K562 (cell line): ENCODE results near the gene NRG2. TPM values are rescaled to one million over a fixed set of nuclear protein-coding genes. Genes with fewer than 3 reads are reported as not detected.

Experiments
- ATAC-seq: fragments of 200-7000 bp; cut with Tn5 transposase; 3 replicates; pipeline ENCODE4 v1.9.1; 2020; ENCODE audit warnings: moderate library complexity
- BruUV-seq: library from RNA; stranded (reverse); fragments of 400-500 nt; replicated peaks from 2 replicates; lab custom pipeline; 2021; lab: Mats Ljungman, UMichigan
- CTCF ChIA-PET: fragments of 300-600 bp; formaldehyde crosslinking; extraction: SDS; loops from one replicate; lab custom pipeline; 2021; ENCODE audit warnings: low intra/inter-chr PET ratio; lab: Yijun Ruan, JAX
- POLR2A ChIA-PET: fragments of 300-600, 350-650 bp; sonication (Branson Sonifier 250); formaldehyde crosslinking; extraction: SDS; loops from one replicate; lab custom pipeline; 2021; ENCODE audit warnings: antibody characterized with exemption, inconsistent platforms; lab: Yijun Ruan, JAX
- DNase-seq, 4 experiments: peaks; one replicate each; pipeline versions ENCODE4 v3.0.0 to v3.0.0-alpha.2; 2011 to 2018; ENCODE audit warnings: low spot score in 3 of 4, mixed read lengths in 3 of 4; ENCODE audit errors: extremely low read depth in 1 of 4
- FAIRE-seq: peaks from 2 replicates; lab custom pipeline; 2011; peaks lifted over from hg19 to GRCh38; lab: Jason Lieb, UNC
- H2AFZ ChIP-seq: 2 replicates; pipeline ENCODE4 v1.6.0; 2011; ENCODE audit warnings: low read depth, low read length, control low read depth, inconsistent platforms
- H3K27ac ChIP-seq: fragments of 200-600 bp; 3 replicates; pipeline ENCODE4 v1.8.0; 2011; ENCODE audit warnings: low read depth, mild to moderate bottlenecking, control low read depth, inconsistent platforms, low read length, moderate library complexity, mixed read lengths; ENCODE audit errors: extremely low read depth
- H3K27me3 ChIP-seq, 2 experiments: fragments of 300-600 bp in 1 of 2; 2 replicates in 1 of 2; 3 replicates in 1 of 2; pipeline versions ENCODE4 v1.6.0 to v1.8.0; 2011; ENCODE audit warnings: inconsistent platforms in 2 of 2, low read length in 2 of 2, mild to moderate bottlenecking in 1 of 2, mixed read lengths in 1 of 2, moderate library complexity in 1 of 2; ENCODE audit not compliant: control insufficient read depth in 2 of 2, insufficient read depth in 2 of 2
- H3K36me3 ChIP-seq: fragments of 300-600 bp; 3 replicates; pipeline ENCODE4 v1.8.0; 2011; ENCODE audit warnings: mild to moderate bottlenecking, low read length, inconsistent platforms; ENCODE audit not compliant: control insufficient read depth, insufficient read depth
- H3K4me1 ChIP-seq, 2 experiments: fragments of 200-600 bp in 1 of 2; replicated peaks in 1 of 2; 2 replicates in 1 of 2; 3 replicates in 1 of 2; pipeline versions ENCODE4 v1.5.1 to v1.8.0; 2011; ENCODE audit warnings: inconsistent platforms in 2 of 2, low read length in 2 of 2, mild to moderate bottlenecking in 1 of 2, mixed read lengths in 1 of 2, moderate library complexity in 1 of 2; ENCODE audit not compliant: control insufficient read depth in 2 of 2, insufficient read depth in 2 of 2
- H3K4me2 ChIP-seq: 2 replicates; pipeline ENCODE4 v1.6.1; 2011; ENCODE audit warnings: low read length, control low read depth, inconsistent platforms, mixed read lengths; ENCODE audit not compliant: insufficient read depth
- H3K4me3 ChIP-seq: fragments of 200-600 bp; sonication (generic), shearing (Covaris generic); 2 replicates; pipeline ENCODE4 v1.5.1; 2016; ENCODE audit warnings: control low read depth, inconsistent platforms
- H3K79me2 ChIP-seq: fragments of 200-600 bp; 3 replicates; pipeline ENCODE4 v1.8.0; 2011; ENCODE audit warnings: low read length, inconsistent platforms; ENCODE audit not compliant: control insufficient read depth, insufficient read depth
- H3K9ac ChIP-seq, 2 experiments: 2 replicates each; pipeline versions ENCODE4 v1.6.0 to v1.6.1; 2011; ENCODE audit warnings: low read depth in 2 of 2, low read length in 2 of 2, control low read depth in 1 of 2, inconsistent platforms in 1 of 2, mild to moderate bottlenecking in 1 of 2, mixed read lengths in 1 of 2; ENCODE audit not compliant: insufficient read depth in 1 of 2
- H3K9me1 ChIP-seq: one replicate; pipeline ENCODE4 v1.6.0; 2011; ENCODE audit warnings: inconsistent platforms, mild to moderate bottlenecking, low read length, moderate library complexity; ENCODE audit not compliant: control insufficient read depth, insufficient read depth
- H3K9me3 ChIP-seq: replicated peaks from 2 replicates; pipeline ENCODE4 v1.5.1; 2011; ENCODE audit warnings: low read depth, low read length, inconsistent platforms; ENCODE audit not compliant: control insufficient read depth, insufficient read depth
- H4K20me1 ChIP-seq: replicated peaks from 2 replicates; pipeline ENCODE4 v1.6.1; 2011; ENCODE audit warnings: low read length, inconsistent platforms, mixed read lengths; ENCODE audit not compliant: control insufficient read depth, insufficient read depth
- ATF6 ChIP-seq: sonication (generic); formaldehyde crosslinking; IDR thresholded peaks from 2 replicates; pipeline ENCODE4 v1.4.0; 2020; ENCODE audit warnings: mild to moderate bottlenecking, missing genetic modification reagents
- EP400 ChIP-seq: fragments of 450-650 bp; IDR thresholded peaks from 2 replicates; pipeline ENCODE4 v1.6.1; 2017; ENCODE audit warnings: antibody characterized with exemption, mild to moderate bottlenecking, moderate library complexity
- SMAD1 ChIP-seq: fragments of 150-350 bp; IDR thresholded peaks from 2 replicates; pipeline ENCODE4 v1.6.1; 2014; ENCODE audit warnings: low read length, low read depth; ENCODE audit not compliant: partially characterized antibody
- ZNF707 ChIP-seq: fragments of 250-450 bp; sonication (Bioruptor Pico); conservative IDR thresholded peaks from 2 replicates; pipeline ENCODE4 v1.8.0; 2022; ENCODE audit warnings: inconsistent platforms, mild to moderate bottlenecking, moderate library complexity
- ZNF76 ChIP-seq: fragments of 250-450 bp; sonication (Bioruptor Pico); IDR thresholded peaks from 2 replicates; pipeline ENCODE4 v1.4.0; 2020; ENCODE audit warnings: mild to moderate bottlenecking, moderate library complexity, borderline replicate concordance
- ZNF780A ChIP-seq: fragments of 250-450 bp; sonication (Bioruptor Pico); IDR thresholded peaks from 2 replicates; pipeline ENCODE4 v1.5.0; 2021; ENCODE audit warnings: mild to moderate bottlenecking
- WGBS: fragments of 100-300 bp; shearing (Covaris generic); methylation state at CpG from one replicate; pipeline ENCODE4 v1.1.6; 2016; ENCODE audit warnings: low coverage, mixed read lengths; ENCODE audit not compliant: insufficient coverage; ENCODE audit errors: missing lambda C conversion rate; 5-methylcytosine and 5-hydroxymethylcytosine counted together
- in situ Hi-C: fragments of 300-500 bp; cut with MboI; formaldehyde crosslinking; loops from 4 replicates; pipeline ENCODE4 v1.15.0; 2018; ENCODE audit warnings: inconsistent platforms, mixed read lengths
- intact Hi-C: fragments of 100-400 bp; cut with micrococcal nuclease; formaldehyde crosslinking; loops from 2 replicates; pipeline ENCODE4 v1.14.2; 2022
- polyA plus RNA-seq, 8 experiments: library from polyadenylated mRNA; depleted of rRNA in 4 of 8; stranded (reverse) in 5 of 8; unstranded in 3 of 8; fragments of >200 nt; fragmentation: Nextera tagmentation in 2 of 8; fragmentation: Illumina TruSeq in 1 of 8; extraction: Ambion mirVana in 2 of 8; extraction: Trizol in 1 of 8; gene quantifications; 2 replicates each; pipeline versions ENCODE4 v1.2.1 to v1.2.3, GENCODE V29; 2011 to 2014; ENCODE audit warnings: inconsistent platforms in 1 of 8, missing spikeins in 1 of 8
- total RNA-seq, 7 experiments: library from RNA; depleted of rRNA in 6 of 7; stranded (reverse); fragments of >200 nt in 6 of 7; fragmentation: Illumina TruSeq in 2 of 7; extraction: Trizol in 2 of 7; gene quantifications; 2 replicates each; pipeline versions ENCODE4 v1.2.1 to v1.2.3, GENCODE V29; 2011 to 2021; ENCODE audit warnings: low replicate concordance in 1 of 7

NRG2 gene
- total and polyA plus RNA-seq, 9 of the 15 experiments (the other 6 are each of a cell fraction or from before 2014, with no cell fraction given): not detected

GRCh38 chr5:140032296-140032695 lies 10.8 kb downstream of the NRG2 start:
- Histone ChIP-seq H2AFZ (no peak overlapping the region), H3K4me3 (no peak overlapping the region), H3K79me2 (no peaks in the 10 kb centered on the region), H3K9me1 (no peaks in the 10 kb centered on the region), H4K20me1 (no peaks in the 10 kb centered on the region), H3K4me1 (no peaks in the 10 kb centered on the region), H3K9ac (no peak overlapping the region), H3K4me2 (no peak overlapping the region), H3K27me3 (peaks cover under 1 to 12% of the 10 kb centered on the region in 2 experiments; a peak in 3 of 5 replicates), H3K9me3 (no peaks in the 10 kb centered on the region), H3K27ac (no peak overlapping the region), H3K36me3 (no peaks in the 10 kb centered on the region)
- ATAC-seq: no peak
- 0% methylated on average over 2 of the region's 2 CpGs for WGBS
- BruUV-seq: no TSS peak
- no peak for DNase-seq
- in situ Hi-C loops: no loop called here
- POLR2A ChIA-PET: no interaction called here
- TF ChIP-seq ZNF707 (CRISPR knock-in tag) (no peak), SMAD1 (no peak), ZNF780A (CRISPR knock-in tag) (no peak), ATF6 (CRISPR knock-in tag) (no peak), EP400 (no peak), ZNF76 (CRISPR knock-in tag) (no peak)
- intact Hi-C loops: no loop called here
- CTCF ChIA-PET: no interaction called here
- no peak for FAIRE-seq
